ENCODE measurements around the gene IGFBP5.

IGFBP5 gene

DNA sequence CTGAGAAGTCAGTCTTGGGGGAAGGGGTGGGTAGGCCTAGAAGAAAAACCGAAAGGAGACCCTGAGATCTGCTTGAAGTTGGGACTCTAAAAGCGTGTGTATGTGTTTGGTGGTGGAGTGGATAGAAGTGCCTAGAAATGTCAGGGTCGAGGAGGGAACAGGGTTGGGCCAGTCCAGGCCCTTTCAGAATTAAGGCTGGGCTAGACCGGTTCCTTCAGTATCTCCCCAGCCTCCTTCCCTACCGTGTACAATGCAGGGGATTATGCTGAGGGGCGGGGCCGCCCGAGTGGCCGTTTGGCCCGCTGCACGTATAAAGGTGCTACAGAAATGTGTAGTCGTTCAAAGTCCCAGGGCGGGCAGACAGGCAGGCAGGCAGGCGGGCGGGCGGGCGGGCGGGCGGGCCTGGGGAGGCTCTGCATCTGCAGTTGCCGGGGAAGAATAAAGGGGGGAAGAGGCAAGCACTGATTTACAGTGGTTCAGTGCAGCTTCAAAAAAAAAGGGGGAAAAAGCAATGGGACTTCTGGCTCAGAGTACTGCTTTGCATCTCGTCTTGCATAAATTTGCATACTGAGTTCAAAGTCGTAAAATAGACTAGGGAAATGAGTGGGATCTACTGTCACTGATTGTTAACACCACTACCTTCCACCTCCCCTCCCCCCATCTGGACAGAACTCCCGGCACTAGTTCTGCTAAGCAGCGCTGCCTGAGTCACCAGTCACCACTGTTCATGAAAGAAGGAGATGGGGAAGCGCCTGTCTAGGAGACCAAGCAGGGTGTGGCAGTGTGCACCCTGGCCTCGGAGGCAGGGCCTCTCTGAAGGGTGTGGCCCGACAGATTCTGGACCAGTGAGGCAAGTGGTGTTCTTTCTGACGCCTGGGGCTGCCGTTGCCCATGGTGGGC lies 58.5 kb downstream of the IGFBP5 start:
- no peak for DNase-seq

DNA sequence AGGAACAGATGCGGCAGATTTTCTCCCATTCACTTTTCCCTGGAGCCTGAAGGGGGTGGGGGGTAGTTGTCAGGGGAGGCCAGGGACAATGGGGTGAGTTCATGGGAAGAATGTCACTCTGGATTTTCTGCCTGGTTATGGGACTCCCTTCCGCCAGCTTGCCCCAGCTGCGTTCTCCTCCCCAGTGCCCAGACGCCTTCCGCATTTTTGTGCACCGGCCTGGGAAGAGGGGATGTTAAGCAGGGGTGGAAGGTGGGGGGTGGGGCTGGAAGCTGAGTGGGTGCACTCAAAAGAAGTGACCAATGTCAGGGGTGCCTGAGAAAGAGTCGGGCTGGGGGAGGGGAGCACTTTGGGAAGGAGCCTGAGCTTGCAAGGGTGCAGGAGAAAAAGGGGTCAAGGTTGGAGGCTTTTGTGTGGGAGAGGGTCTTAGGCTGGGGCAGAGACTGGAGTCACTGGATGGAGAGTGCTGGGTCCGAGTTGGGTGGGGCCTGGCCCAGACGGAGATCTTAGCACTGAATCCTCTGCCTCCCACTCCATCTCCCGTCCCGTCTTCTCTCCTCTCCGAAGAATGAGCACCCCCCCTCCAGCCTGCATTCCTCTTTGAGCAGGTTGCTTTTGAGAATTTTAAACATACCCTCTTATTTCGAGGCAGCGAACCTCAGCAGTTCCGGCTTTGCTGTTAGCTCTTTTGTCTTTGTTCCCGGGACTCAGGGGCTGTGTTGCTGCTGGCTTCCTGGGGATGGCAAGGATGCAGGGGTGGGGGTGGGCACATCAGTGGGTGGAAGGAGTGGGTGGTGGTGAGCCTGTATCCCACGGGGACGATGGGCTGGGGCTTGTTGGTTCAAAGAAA lies 59.4 kb downstream of the IGFBP5 start:
- no peak for DNase-seq

DNA sequence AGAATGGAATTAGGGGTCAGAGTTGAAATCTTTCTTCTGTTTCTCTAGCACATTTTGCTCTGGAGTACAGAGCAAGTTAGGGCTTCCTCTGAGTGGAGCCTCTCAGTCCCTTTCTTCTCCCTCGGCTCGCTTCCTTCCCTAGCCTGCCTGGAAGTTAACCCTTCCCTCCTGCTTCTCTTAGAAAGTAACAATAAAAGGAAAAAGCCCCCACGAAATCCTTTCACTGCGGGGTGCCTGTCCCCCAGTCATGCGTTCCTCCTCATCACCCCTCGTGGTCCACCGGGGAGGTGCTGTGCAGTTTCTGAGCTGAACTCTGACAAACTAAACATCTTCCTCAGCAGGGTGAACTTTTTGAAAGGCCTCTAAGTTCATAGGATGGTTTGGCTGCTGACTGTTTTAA lies 60.2 kb downstream of the IGFBP5 start:
- no peak for DNase-seq

DNA sequence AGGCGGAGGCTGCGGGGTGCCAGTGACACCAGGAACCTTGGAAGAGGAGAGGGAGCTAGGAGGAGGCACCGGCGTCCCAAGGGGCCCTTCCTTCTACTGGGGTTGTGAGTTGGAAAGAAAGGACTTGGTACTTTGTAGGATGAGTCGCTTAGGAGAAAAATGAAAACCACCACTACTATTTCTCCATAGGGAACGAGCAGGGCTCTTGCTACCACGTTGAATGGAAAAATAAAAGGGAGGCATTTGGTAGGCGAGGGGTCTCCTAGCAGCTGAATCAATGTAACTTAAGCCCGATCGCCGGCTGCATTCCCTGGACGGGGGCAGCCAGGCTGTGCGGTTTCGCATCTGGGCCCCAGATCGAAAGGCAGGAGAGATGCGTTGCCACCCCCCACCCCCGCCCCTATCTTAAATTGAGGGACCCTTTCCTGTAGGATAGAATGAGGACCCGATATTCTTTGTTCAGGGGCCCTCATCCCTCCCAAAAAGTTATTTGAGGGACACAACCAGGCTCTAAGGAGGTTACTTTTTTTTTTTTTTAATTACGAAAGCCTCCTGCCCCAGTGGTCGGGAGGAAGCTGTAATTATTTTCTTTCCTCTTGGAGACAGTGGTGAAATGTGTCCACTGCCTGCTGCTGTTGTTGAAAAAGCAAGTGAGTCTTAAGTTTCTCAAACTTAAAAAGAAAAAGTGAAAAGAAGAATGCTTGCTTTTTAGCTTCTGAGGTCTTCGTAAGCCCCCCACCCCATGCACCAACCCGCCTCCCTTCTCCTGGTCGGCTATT lies 60.8 kb downstream of the IGFBP5 start:
- DNase-seq = no peak

DNA sequence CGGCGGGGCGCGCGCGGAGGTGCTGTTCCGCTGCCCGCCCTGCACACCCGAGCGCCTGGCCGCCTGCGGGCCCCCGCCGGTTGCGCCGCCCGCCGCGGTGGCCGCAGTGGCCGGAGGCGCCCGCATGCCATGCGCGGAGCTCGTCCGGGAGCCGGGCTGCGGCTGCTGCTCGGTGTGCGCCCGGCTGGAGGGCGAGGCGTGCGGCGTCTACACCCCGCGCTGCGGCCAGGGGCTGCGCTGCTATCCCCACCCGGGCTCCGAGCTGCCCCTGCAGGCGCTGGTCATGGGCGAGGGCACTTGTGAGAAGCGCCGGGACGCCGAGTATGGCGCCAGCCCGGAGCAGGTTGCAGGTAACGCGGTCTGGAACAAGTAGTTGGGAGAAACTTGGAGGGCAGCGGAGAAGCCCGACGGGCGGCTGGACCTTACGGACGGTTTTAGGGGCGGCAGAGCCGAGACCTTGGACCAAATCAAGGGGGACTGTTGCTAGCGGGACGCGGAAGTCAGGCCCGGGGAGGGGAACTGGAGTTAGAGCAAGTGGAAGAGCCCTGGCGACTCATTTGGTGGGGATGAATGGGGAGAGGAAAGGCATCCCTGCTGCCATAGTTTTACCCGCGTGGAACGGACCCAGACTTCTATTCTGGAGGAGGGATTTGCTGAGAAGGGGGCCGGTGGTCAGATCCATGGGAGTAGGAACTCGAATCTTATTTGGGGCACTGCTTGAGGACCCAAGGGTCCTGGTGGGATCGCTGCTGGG lies 61.6 kb downstream of the IGFBP5 start:
- DNase-seq = no peak

GRCh38 chr2:216632952-216633615 lies 62.3 kb downstream of the IGFBP5 start, which contains the start of gene IGFBP2:
Gene IGFBP2, plus strand, starts transcription at chr2:216633420. Its CDS starts 104 bp downstream, at chr2:216633524.
- DNase-seq = peak; percentile 14

DNA sequence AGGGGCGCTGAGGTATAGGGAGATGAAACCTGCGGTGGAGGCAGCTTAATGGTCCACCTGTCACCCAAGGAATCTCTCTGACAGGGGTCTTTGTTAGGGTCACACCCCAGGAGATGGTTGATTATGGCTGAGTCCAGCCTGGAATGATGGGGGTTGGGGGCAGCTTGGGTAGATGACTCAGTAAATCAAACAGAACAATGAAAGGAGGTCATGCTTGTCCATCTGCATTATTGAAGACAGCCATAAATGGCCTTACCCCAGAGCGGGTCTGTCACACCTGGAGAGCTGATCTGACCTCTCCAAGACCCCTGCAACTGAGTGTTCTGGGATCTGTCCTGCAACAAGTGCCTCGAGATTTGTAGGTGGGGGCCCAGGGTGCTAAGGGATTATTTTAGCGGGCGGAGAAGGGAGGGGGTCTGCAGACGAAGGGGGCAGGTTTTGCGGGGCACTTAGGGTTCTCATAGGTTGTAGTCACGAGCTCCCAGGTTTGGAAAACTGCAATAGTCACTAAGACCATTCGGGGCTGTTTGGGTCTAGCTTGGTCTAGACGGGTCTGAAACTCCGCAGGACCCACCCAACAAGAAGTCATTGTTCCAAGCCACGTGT lies 62.9 kb downstream of the IGFBP5 start:
- DNase-seq = no peak

- DNase-seq = no peak
These were observed 65.6 kb downstream of the IGFBP5 start for GRCh38 chr2:216629784-216630183.

DNA sequence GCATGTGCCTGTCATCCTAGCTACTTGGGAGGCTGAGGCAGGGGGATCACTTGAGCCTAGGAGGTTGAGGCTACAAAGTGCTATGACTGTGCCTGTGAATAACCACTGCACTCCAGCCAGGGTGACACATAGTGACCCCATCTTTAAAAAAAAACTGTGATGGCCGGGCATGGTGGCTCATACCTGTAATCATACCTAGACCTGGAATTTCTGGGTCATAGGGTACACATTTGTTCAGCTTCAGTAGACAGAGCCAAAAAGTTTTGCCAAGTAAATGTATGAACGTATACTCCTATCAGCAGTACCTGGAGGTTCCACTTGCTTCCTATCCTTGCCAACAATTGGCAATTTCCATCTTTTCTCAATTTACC lies 68.5 kb downstream of the IGFBP5 start:
- no peak for DNase-seq

DNA sequence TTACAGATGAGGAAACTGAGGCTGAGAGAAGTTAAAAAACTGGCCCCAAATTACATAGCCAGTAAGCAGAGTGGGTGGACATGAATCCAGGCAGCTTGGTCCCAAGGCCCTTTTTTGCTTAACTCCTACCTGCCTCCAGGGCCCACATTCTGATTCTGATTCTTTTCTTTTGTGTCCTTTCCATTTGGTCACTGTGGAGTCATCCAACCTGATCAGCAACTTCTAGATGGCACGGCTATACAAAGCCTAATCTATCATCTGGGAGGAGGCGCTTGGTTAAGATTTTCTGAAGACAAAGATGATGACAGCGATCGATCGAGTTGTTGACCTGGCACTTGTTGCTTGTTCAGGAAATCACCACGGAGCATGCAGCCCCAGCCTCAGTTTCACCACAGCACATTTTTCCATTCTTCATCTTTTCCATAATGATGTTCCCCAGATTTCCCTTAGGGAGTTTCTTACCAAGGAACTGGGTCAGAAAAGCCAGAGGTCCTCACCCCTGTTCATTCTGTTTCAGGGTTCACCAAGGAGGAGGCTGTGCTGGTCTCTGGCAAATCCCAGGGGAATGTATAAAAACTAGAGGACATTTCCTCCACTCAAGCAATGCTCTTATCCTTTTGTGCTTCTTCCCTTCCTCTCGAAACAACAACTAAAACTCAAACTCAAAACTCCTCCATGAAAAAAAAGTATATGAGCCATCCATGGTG lies 69.0 kb downstream of the IGFBP5 start:
- no peak for DNase-seq

DNA sequence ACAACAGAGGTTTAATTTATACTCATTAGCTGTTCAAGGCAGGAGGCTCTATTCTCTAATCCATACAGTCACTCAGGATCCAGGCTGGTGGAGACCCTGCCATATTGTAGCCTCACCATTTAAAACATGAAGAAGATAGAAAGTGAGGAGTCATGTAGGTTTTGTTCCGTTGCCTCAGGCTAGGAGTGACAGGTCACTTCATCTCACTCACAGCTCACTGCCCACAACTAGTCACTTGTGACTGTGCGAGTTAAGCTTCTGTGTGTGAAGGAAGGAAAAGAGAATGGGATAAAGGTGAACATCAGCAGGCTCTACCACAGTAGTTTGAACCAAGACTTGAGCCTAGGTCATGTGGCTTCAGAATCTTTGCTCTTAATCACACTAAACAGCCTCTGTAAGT lies 71.1 kb downstream of the IGFBP5 start:
- DNase-seq = no peak

GRCh38 chr2:216622526-216622925 lies 72.8 kb downstream of the IGFBP5 start:
- no peak for DNase-seq
